Spleen (tissue), 7 donors: ENCODE results near the gene ZEB1.

ENCODE experiments used
- POLR2A ChIP-seq, 3 donors: fragments of 450-650 bp; IDR thresholded peaks; one replicate each; pipeline ENCODE4 v1.5.1; 2017; ENCODE audit warnings: antibody characterized with exemption in 3 of 3, mild to moderate bottlenecking in 1 of 3
- TF ChIP-seq, protein P1 (sequence below), 11 experiments: fragments of 200-600 bp in 7 of 11; fragments of 450-650 bp in 4 of 11; sonication (generic) in 4 of 11; IDR thresholded peaks in 8 of 11; conservative IDR thresholded peaks in 3 of 11; 1 replicate in 7 of 11; 2 replicates in 4 of 11; pipeline versions ENCODE4 v1.4.0 to v1.8.0; 2016 to 2021; ENCODE audit warnings: antibody characterized with exemption in 11 of 11, inconsistent platforms in 4 of 11, mild to moderate bottlenecking in 1 of 11
- donor health status: DM: no; HTN: no; CAD: no; lungs with moderate emphysema.
- donor health status: DM: no; HTN: no; CAD: no.
- donor health status: DM: no; HTN: no; CAD: no.

DNA sequence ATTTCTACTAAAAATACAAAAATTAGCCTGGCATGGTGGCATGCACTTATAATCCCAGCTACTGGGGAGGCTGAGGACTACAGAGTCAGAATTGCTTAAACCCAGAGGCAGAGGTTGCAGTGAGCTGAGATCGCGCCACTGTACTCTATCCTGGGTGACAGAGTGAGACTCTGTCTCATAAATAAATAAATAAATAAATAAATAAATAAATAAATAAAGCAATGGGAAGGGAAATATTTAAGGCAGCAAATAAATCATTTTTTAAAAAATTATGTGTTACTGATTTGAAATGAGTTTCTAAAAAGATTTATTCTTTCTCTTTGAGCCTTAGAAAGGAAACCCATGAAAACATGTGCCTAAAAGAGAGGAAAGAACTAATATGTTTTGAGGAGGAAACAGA is 45.2 kb upstream of the ZEB1 start:
- TF ChIP-seq, protein P1, sequence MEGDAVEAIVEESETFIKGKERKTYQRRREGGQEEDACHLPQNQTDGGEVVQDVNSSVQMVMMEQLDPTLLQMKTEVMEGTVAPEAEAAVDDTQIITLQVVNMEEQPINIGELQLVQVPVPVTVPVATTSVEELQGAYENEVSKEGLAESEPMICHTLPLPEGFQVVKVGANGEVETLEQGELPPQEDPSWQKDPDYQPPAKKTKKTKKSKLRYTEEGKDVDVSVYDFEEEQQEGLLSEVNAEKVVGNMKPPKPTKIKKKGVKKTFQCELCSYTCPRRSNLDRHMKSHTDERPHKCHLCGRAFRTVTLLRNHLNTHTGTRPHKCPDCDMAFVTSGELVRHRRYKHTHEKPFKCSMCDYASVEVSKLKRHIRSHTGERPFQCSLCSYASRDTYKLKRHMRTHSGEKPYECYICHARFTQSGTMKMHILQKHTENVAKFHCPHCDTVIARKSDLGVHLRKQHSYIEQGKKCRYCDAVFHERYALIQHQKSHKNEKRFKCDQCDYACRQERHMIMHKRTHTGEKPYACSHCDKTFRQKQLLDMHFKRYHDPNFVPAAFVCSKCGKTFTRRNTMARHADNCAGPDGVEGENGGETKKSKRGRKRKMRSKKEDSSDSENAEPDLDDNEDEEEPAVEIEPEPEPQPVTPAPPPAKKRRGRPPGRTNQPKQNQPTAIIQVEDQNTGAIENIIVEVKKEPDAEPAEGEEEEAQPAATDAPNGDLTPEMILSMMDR (IDR thresholded peaks at IDR 0.05 in 8 of 11, conservative IDR thresholded peaks at IDR 0.05 in 3 of 11): no peak
- TF ChIP-seq POLR2A (IDR thresholded peaks at IDR 0.05): no peak
